GM12878 (cell line): ENCODE results near the gene MAP4K1. TPM values are rescaled to one million over a fixed set of nuclear protein-coding genes. Genes with fewer than 3 reads are reported as not detected.
A peak's percentile ranks its signal among the peaks of the same experiment; 100 is the strongest.

ENCODE experiments used
- ATAC-seq: fragments of 200-7000 bp; cut with Tn5 transposase; 3 replicates; pipeline ENCODE4 v1.9.1; 2020; ENCODE audit warnings: mild to moderate bottlenecking, moderate library complexity
- BruUV-seq: library from RNA; stranded (reverse); fragments of 400-500 nt; replicated peaks from 2 replicates; lab custom pipeline; 2021; lab: Mats Ljungman, UMichigan
- CTCF ChIA-PET: fragments of 300-600 bp; sonication (Branson Sonifier 250); formaldehyde crosslinking; extraction: SDS; loops from one replicate; lab custom pipeline; 2021; ENCODE audit warnings: inconsistent platforms; lab: Yijun Ruan, JAX
- POLR2A ChIA-PET: fragments of 350-600 bp; formaldehyde crosslinking; extraction: SDS; loops from one replicate; lab custom pipeline; 2021; ENCODE audit warnings: inconsistent platforms; lab: Charles Lee
- RAD21 ChIA-PET: fragments of 300-600 bp; sonication (Branson Sonifier 250); formaldehyde crosslinking; loops from one replicate; lab custom pipeline; 2023; ENCODE audit warnings: antibody characterized with exemption; ENCODE audit not compliant: unreplicated experiment; lab: Charles Lee
- SMC1A ChIA-PET: fragments of 300-600 bp; sonication (Branson Sonifier 250); formaldehyde crosslinking; loops from one replicate; lab custom pipeline; 2023; ENCODE audit not compliant: unreplicated experiment, uncharacterized antibody; lab: Charles Lee
- DNase-seq: peaks from one replicate; pipeline ENCODE4 v3.0.0-alpha.2; 2011; ENCODE audit warnings: low read depth, low spot score
- FAIRE-seq: peaks from 3 replicates; lab custom pipeline; 2011; peaks lifted over from hg19 to GRCh38; lab: Jason Lieb, UNC
- H2AFZ ChIP-seq: 2 replicates; pipeline ENCODE4 v1.6.0; 2011; ENCODE audit warnings: low read depth, low read length, control low read depth; ENCODE audit not compliant: control insufficient read depth
- H3K27ac ChIP-seq: 2 replicates; pipeline ENCODE4 v1.5.1; 2011; ENCODE audit warnings: control low read depth; ENCODE audit not compliant: control insufficient read depth, insufficient read depth
- H3K27me3 ChIP-seq, 2 experiments: replicated peaks in 1 of 2; 2 replicates each; pipeline versions ENCODE4 v1.6.0 to v1.6.1; 2011; ENCODE audit warnings: low read length in 1 of 2; ENCODE audit not compliant: control insufficient read depth in 2 of 2, insufficient read depth in 2 of 2
- H3K36me3 ChIP-seq, 2 experiments: 2 replicates each; pipeline ENCODE4 v1.5.1; 2011; ENCODE audit warnings: low read length in 1 of 2; ENCODE audit not compliant: control insufficient read depth in 2 of 2, insufficient read depth in 2 of 2
- H3K4me1 ChIP-seq: 2 replicates; pipeline ENCODE4 v1.6.1; 2011; ENCODE audit warnings: mild to moderate bottlenecking, low read length, moderate library complexity, mixed read lengths; ENCODE audit not compliant: control insufficient read depth, insufficient read depth
- H3K4me2 ChIP-seq: 2 replicates; pipeline ENCODE4 v1.6.0; 2011; ENCODE audit warnings: control low read depth; ENCODE audit not compliant: control insufficient read depth, insufficient read depth
- H3K4me3 ChIP-seq: fragments of 200-600 bp; sonication (generic); 2 replicates; pipeline ENCODE4 v1.5.1; 2016
- H3K79me2 ChIP-seq: 2 replicates; pipeline ENCODE4 v1.6.0; 2011; ENCODE audit warnings: low read length; ENCODE audit not compliant: control insufficient read depth, insufficient read depth
- H3K9ac ChIP-seq: 2 replicates; pipeline ENCODE4 v1.8.0; 2011; ENCODE audit warnings: low read length, control low read depth, mixed read lengths; ENCODE audit not compliant: control insufficient read depth, insufficient read depth
- H3K9me3 ChIP-seq: replicated peaks from 3 replicates; pipeline ENCODE4 v1.5.1; 2011; ENCODE audit warnings: mild to moderate bottlenecking, low read length; ENCODE audit not compliant: control insufficient read depth, insufficient read depth
- H4K20me1 ChIP-seq: 2 replicates; pipeline ENCODE4 v1.6.0; 2011; ENCODE audit not compliant: control insufficient read depth, insufficient read depth
- CHD4 ChIP-seq: fragments of 200-600 bp; sonication (generic); IDR thresholded peaks from 2 replicates; pipeline ENCODE4 v1.6.1; 2016; ENCODE audit warnings: mild to moderate bottlenecking
- FOS ChIP-seq: IDR thresholded peaks from 3 replicates; pipeline ENCODE4 v1.6.1; 2011; ENCODE audit warnings: borderline replicate concordance; ENCODE audit not compliant: insufficient read length; ENCODE audit errors: extremely low read depth
- HDAC6 ChIP-seq: fragments of 200-600 bp; sonication (generic); IDR thresholded peaks from one replicate; pipeline ENCODE4 v1.8.0; 2017; ENCODE audit warnings: antibody characterized with exemption; ENCODE audit not compliant: unreplicated experiment
- MTA2 ChIP-seq: fragments of 450-650 bp; IDR thresholded peaks from 2 replicates; pipeline ENCODE4 v1.6.1; 2016; ENCODE audit warnings: low read depth, mild to moderate bottlenecking, moderate library complexity
- MYC ChIP-seq: IDR thresholded peaks from 2 replicates; pipeline ENCODE4 v1.6.1; 2011; ENCODE audit warnings: mild to moderate bottlenecking, low read length, moderate library complexity, inconsistent platforms; ENCODE audit not compliant: insufficient read depth, insufficient replicate concordance, insufficient read length, severe bottlenecking
- RAD51 ChIP-seq: fragments of 450-650 bp; IDR thresholded peaks from 2 replicates; pipeline ENCODE4 v1.6.1; 2016; ENCODE audit warnings: moderate library complexity, mild to moderate bottlenecking, inconsistent platforms
- RUNX3 ChIP-seq: IDR thresholded peaks from 2 replicates; pipeline ENCODE4 v1.6.1; 2012; ENCODE audit warnings: low read length, inconsistent platforms
- ZNF207 ChIP-seq: fragments of 450-650 bp; IDR thresholded peaks from 2 replicates; pipeline ENCODE4 v1.6.1; 2014; ENCODE audit warnings: antibody characterized with exemption, mild to moderate bottlenecking, borderline replicate concordance
- WGBS: methylation state at CpG from one replicate; pipeline ENCODE4 v1.1.6; 2016; ENCODE audit warnings: low lambda C conversion rate; ENCODE audit not compliant: insufficient replicate concordance, insufficient coverage; ENCODE audit errors: missing lambda C conversion rate; 5-methylcytosine and 5-hydroxymethylcytosine counted together
- in situ Hi-C: fragments of 300-500 bp; cut with MboI; formaldehyde crosslinking; loops from 9 replicates; pipeline ENCODE4 v1.14.3; 2018; ENCODE audit warnings: mixed read lengths
- intact Hi-C: fragments of 100-400 bp; cut with micrococcal nuclease; formaldehyde crosslinking; loops from one replicate; pipeline ENCODE4 v1.14.2; 2022; ENCODE audit not compliant: unreplicated experiment
- polyA plus RNA-seq, 11 experiments: library from polyadenylated mRNA; depleted of rRNA in 4 of 11; unstranded in 6 of 11; stranded (reverse) in 5 of 11; fragments of >200 nt; fragmentation: Nextera tagmentation in 4 of 11; fragmentation: Illumina TruSeq in 1 of 11; extraction: Ambion mirVana in 4 of 11; extraction: Trizol in 1 of 11; gene quantifications; 1 replicate in 1 of 11; 2 replicates in 10 of 11; pipeline versions ENCODE4 v1.2.1 to v1.2.3, GENCODE V29; 2011 to 2016; ENCODE audit warnings: inconsistent platforms in 2 of 11, missing spikeins in 2 of 11, low read depth in 1 of 11
- total RNA-seq, 4 experiments: library from RNA; depleted of rRNA in 3 of 4; stranded (reverse); fragments of >200 nt in 3 of 4; fragmentation: Illumina TruSeq in 1 of 4; extraction: Trizol in 1 of 4; gene quantifications; 2 replicates each; pipeline versions ENCODE4 v1.2.1 to v1.2.3, GENCODE V29; 2013 to 2021
- TF ChIP-seq, protein P1 (sequence below): fragments of 450-650 bp; IDR thresholded peaks from 2 replicates; pipeline ENCODE4 v1.6.1; 2017; ENCODE audit warnings: borderline replicate concordance

The MAP4K1 gene
- total and polyA plus RNA-seq, 10 of the 15 experiments (the other 5 are each of a cell fraction or from before 2014, with no cell fraction given) = 39.2 to 306 (median 140) TPM

DNA sequence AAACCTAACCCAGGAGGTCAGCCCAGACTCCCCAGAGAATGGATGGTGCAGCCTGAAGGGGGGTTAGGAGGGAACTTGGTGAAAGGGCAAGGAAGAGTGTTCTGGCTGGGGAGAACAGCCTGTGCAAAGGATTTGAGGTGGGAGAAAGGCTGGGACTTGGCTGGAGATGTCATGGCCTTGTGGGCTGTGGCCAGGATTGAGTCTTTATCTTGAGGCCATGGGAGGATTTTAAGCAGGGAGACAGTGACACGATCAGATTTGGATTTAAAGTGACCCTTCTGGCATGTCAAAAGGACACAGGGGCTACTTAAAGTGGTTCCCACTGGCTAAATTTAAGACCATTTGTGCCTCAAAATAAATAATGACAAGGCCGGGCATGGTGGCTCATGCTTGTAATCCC lies 29.7 kb downstream of the MAP4K1 start:
- ChIA-PET POLR2A (interaction anchor here (0.8 to 1.0 kb wide), 2 partner anchors 20 to 60 kb away, joined by 3 read pairs; no protein-coding TSS in a partner anchor), CTCF (interaction anchor here (0.6 to 1.1 kb wide), 3 partner anchors 28 to 73 kb away, joined by 3 to 4 read pairs (median 3); no protein-coding TSS in a partner anchor), RAD21 (no interaction called here), SMC1A (no interaction called here)
- TSS peak; percentile 49 for BruUV-seq
- no peak for TF ChIP-seq ZNF207
- no peak for TF ChIP-seq FOS
- no peak for TF ChIP-seq RAD51
- TF ChIP-seq, protein P1, sequence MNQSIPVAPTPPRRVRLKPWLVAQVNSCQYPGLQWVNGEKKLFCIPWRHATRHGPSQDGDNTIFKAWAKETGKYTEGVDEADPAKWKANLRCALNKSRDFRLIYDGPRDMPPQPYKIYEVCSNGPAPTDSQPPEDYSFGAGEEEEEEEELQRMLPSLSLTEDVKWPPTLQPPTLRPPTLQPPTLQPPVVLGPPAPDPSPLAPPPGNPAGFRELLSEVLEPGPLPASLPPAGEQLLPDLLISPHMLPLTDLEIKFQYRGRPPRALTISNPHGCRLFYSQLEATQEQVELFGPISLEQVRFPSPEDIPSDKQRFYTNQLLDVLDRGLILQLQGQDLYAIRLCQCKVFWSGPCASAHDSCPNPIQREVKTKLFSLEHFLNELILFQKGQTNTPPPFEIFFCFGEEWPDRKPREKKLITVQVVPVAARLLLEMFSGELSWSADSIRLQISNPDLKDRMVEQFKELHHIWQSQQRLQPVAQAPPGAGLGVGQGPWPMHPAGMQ = no peak
- no peak for TF ChIP-seq HDAC6
- no peak for TF ChIP-seq MYC
- TF ChIP-seq CHD4 = no peak
- no peak for TF ChIP-seq RUNX3
- TF ChIP-seq MTA2 = no peak
- Histone ChIP-seq H3K4me1 (peaks cover 18% of the 10 kb centered on the region), H3K27me3 (no peaks in the 10 kb centered on the region), H3K27ac (no peak overlapping the region), H3K9ac (no peak overlapping the region), H3K79me2 (no peaks in the 10 kb centered on the region), H3K36me3 (peaks cover 4 to 6% of the 10 kb centered on the region in 2 experiments; a peak in 3 of 4 replicates), H3K4me3 (no peak overlapping the region), H3K4me2 (no peak overlapping the region), H2AFZ (no peak overlapping the region), H3K9me3 (no peaks in the 10 kb centered on the region), H4K20me1 (no peaks in the 10 kb centered on the region)
- ATAC-seq (no peak), FAIRE-seq (no peak), DNase-seq (no peak)
- WGBS = 46% methylated on average over 2 of the region's 2 CpGs
- intact Hi-C loops (no loop called here), in situ Hi-C loops (no loop called here)
